ES-I3 (cell line): ENCODE measurements around the gene KRTAP4-3.
"Not testable (repeated sequence)": the region's sequence is repeated elsewhere in the genome, so short reads cannot be mapped to it uniquely, and the experiment has no call there.

Experiments
- H3K36me3 ChIP-seq: 2 replicates; pipeline ENCODE4 v1.6.1; 2013; ENCODE audit warnings: mild to moderate bottlenecking, low read length, control low read depth, moderate library complexity; ENCODE audit not compliant: insufficient read depth
- H3K4me1 ChIP-seq: 2 replicates; pipeline ENCODE4 v1.6.1; 2013; ENCODE audit warnings: mild to moderate bottlenecking, control low read depth, low read length; ENCODE audit not compliant: insufficient read depth
- H3K9ac ChIP-seq: 2 replicates; pipeline ENCODE4 v1.6.1; 2013; ENCODE audit warnings: low read depth, mild to moderate bottlenecking, low read length, moderate library complexity
- H3K9me3 ChIP-seq: 2 replicates; pipeline ENCODE4 v1.6.1; 2013; ENCODE audit warnings: mild to moderate bottlenecking, low read length, moderate library complexity; ENCODE audit not compliant: control insufficient read depth, insufficient read depth

The KRTAP4-3 gene

DNA sequence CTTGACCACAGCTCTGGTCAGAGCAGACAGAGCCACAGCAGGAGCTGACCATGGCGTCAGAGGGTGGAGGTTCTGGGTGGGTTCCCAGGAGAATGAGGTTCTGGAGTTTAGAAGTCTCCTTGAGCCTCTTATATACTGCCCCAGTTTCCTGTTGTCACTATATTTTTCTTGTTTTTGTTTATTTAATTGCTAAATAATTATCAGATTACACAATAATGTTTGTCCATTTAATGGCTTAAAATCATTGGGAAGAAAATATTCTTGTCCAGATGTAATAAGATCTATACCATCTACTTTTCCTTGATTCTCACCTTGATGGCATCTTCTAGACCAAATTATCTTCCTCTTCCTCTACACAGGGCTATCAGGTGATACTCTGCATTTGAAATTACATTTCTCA, at the start of gene KRTAP4-3:
TSS of gene KRTAP4-3 (minus strand) at position 101 of the 400 bp plus-strand sequence. CDS start at position 52, 49 bp downstream.
- Histone ChIP-seq H3K4me1 (no peaks in the 10 kb centered on the region), H3K9ac (no peak within 1 kb of the TSS), H3K36me3 (no peaks in the 10 kb centered on the region), H3K9me3 (no peaks in the 10 kb centered on the region)

DNA sequence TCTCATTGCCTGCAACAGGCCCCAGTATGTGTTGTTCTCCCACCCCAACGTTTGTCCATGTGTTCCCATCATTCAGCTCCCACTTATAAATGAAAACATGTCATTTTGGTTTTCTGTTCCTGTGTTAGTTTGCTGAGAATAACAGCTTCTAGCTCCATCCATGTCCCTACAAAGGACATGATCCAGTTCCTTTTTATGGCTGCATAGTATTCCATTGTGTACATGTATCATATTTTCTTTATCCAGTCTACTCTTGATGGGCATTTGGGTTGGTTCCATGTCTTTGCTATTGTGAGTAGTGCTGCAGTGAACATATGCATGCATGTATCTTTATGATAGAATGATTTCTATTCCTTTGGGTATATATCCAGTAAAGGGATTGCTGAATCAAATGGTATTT, 47.7 kb upstream of the KRTAP4-3 start:
- H3K36me3 ChIP-seq = no peaks in the 10 kb centered on the region
- no peaks in the 10 kb centered on the region for H3K9me3 ChIP-seq
- no peaks in the 10 kb centered on the region for H3K4me1 ChIP-seq
- H3K9ac ChIP-seq = no peak overlapping the region

DNA sequence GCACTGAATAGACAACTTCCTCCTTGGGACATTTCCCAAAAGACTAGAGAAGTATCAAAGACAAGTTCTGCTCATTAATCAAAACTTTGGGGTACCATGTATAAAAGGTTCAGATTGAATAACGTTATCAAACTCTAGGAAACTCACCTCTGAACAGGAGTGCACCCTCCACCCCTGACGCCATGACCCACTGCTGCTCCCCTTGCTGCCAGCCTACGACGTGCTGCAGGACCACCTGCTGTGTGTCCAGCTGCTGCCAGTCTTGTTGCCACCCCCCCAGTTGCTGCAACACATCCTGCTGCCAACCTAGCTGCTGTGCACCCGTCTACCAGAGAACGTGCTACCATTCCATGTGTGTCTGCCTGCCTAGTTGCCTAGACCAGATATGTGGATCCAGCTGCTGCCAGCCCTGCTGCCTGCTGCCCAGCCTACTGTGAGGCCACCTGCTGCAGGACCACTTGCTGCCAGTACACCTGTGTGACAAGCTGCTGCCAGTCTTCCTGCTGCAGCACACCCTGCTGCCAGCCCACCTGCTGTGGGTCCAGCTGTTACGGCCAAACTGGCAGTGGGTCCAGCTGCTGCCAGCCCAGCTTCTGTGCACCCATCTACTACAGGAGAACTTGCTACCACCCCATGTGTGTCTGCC, 44.6 kb upstream of the KRTAP4-3 start:
- Histone ChIP-seq H3K36me3 (no peaks in the 10 kb centered on the region), H3K4me1 (no peaks in the 10 kb centered on the region), H3K9me3 (no peaks in the 10 kb centered on the region), H3K9ac (no peak overlapping the region)

DNA sequence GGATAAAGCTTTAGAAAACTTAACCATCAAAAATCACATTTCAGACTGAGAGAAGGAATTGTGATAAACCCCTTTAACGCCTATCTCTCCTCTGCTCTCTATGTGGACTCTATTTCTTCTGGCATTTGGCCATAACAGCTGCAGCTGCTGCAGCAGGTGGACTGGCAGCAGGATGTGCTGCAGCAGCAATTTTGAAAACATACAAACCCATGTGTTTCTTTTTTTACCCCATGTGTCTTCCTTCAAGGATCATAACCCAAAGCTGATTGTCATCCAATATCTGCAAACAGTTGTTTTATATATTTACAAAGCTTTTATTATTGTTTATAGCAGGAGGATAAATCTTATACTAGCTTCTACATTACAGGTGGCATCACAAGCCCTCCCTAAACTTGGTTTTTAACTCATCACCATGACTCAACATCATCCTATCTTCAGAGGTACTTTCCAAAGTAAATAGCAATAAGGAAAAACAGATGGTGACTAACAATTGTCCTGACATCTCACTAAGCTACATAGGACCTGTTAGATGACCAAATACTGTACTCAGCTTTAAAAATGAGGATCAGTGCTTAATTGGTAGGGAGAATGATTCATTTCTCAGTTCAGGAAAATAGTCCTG, 43.9 kb upstream of the KRTAP4-3 start:
- H3K4me1 ChIP-seq = no peaks in the 10 kb centered on the region
- no peak overlapping the region for H3K9ac ChIP-seq
- H3K36me3 ChIP-seq = no peaks in the 10 kb centered on the region
- no peaks in the 10 kb centered on the region for H3K9me3 ChIP-seq

DNA sequence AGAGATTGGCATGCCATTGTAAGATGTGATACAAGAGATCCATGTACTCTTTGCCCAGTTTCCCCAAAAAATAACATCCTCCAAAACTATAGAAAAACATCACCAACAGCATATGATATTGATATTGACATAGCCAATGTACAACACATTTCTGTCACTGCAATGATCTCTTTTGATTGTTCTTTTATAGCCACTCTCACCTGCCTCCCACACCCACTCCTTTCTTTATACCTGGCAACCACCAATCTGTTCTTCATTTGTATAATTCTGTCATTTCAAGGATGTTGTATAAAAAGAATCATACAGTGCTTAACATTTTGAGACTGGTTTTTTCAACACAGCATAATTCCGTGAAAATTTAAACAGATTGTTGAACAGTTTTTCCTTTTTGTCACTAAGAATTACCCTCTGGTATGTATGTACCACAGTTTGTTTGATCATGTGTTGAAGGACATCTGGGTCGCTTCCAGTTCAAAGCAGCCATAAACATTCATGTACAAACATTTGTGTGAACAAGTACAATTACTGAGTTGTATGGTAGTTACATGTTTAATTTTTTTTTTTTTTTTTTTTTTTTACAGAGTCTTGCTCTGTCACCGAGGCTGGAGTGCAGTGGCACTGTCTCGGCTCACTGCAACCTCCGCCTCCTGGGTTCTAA, 31.5 kb upstream of the KRTAP4-3 start:
- H3K4me1 ChIP-seq = no peaks in the 10 kb centered on the region
- H3K9ac ChIP-seq = no peak overlapping the region
- H3K36me3 ChIP-seq = no peaks in the 10 kb centered on the region
- no peaks in the 10 kb centered on the region for H3K9me3 ChIP-seq

DNA sequence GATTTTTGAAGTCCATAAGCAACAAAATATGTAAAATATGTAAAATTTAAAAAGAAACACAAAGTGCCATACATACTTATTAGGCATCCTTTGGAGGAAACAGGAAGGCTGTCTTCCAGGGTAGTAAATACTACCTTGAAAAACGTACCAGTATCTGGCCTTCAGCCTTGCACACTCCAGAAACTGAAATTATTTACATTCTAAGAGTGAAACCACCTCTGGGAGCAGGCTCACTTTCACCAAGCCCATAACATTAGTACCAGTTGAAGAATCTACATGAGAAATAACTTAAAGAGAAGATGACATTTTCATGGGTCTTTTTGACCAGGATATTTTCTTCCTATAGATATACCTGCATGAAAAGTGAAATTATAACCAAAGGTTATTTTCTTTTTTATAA, 28.0 kb upstream of the KRTAP4-3 start:
- Histone ChIP-seq H3K4me1 (no peaks in the 10 kb centered on the region), H3K9ac (no peak overlapping the region), H3K9me3 (no peaks in the 10 kb centered on the region), H3K36me3 (no peaks in the 10 kb centered on the region)

DNA sequence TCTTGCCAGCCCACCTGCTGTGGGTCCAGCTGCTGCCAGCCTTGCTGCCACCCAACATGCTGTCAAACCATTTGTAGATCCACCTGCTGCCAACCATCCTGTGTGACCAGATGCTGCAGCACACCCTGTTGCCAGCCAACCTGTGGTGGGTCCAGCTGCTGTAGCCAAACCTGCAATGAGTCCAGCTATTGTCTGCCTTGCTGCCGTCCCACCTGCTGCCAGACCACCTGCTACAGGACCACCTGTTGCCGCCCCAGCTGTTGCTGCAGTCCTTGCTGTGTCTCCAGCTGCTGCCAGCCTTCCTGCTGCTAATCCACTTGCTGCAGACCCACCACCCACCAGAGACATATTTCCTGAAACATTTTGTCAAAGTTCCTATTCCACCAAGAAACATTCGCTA, 22.3 kb upstream of the KRTAP4-3 start:
- Histone ChIP-seq H3K9me3 (no peaks in the 10 kb centered on the region), H3K4me1 (no peaks in the 10 kb centered on the region), H3K36me3 (no peaks in the 10 kb centered on the region), H3K9ac (no peak overlapping the region)

DNA sequence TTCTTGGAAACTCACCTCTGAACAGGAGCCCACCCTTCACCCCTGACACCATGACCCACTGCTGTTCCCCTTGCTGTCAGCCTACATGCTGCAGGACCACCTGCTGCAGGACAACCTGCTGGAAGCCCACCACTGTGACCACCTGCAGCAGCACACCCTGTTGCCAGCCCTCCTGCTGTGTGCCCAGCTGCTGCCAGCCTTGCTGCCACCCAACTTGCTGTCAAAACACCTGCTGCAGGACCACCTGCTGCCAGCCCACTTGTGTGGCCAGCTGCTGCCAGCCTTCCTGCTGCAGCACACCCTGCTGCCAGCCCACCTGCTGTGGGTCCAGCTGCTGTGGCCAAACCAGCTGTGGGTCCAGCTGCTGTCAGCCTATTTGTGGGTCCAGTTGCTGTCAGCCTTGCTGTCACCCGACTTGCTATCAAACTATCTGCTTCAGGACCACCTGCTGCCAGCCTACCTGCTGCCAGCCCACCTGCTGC, 21.9 kb upstream of the KRTAP4-3 start, which contains the start of gene KRTAP9-1:
TSS of gene KRTAP9-1 (plus strand) at position 51 of the 482 bp plus-strand sequence. CDS start at position 51, 0 bp downstream.
- H3K4me1 ChIP-seq, H3K9ac ChIP-seq, H3K9me3 ChIP-seq, H3K36me3 ChIP-seq: not testable (repeated sequence)

DNA sequence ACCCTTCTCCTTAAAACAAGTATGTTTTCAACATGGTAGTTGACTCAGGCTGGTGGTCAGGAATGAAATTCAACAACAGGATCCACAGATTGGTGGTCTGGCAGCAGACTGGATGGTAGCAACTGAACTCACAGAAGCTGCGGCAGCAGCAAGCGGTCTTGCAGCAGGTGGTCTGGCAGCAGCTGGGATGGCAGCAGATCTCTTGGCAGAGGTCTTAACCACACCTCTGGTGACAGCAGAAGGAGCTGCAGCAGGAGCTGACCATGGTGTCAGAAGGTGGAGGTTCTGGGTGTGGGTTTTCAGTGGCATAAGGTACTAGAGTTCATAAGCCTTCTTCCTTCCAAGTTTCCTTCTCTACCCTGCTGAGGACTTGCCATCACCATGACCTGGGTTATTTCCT, 18.9 kb upstream of the KRTAP4-3 start:
- Histone ChIP-seq H3K9me3 (no peaks in the 10 kb centered on the region), H3K36me3 (no peaks in the 10 kb centered on the region), H3K9ac (no peak overlapping the region), H3K4me1 (no peaks in the 10 kb centered on the region)

DNA sequence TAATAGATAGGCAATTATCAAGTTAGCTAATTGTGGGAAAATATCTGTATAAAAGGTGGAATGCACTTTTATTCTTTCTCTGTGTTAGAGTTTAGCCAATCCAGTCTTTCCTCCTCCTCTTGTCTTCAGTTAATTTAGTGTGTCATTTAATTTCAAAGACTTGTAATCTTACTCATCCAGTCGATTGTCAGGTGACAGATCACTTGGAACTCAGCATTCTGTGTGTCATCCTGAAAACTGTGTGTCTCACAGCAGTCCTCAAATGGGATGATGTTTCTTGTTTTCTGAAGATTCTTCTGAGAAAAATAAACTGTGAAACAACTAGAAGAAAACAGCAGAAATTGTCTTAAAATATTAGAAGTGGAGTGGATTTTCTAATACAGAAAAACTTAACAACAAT, 17.0 kb upstream of the KRTAP4-3 start:
- H3K36me3 ChIP-seq = no peaks in the 10 kb centered on the region
- H3K9me3 ChIP-seq = no peaks in the 10 kb centered on the region
- no peaks in the 10 kb centered on the region for H3K4me1 ChIP-seq
- H3K9ac ChIP-seq = no peak overlapping the region

DNA sequence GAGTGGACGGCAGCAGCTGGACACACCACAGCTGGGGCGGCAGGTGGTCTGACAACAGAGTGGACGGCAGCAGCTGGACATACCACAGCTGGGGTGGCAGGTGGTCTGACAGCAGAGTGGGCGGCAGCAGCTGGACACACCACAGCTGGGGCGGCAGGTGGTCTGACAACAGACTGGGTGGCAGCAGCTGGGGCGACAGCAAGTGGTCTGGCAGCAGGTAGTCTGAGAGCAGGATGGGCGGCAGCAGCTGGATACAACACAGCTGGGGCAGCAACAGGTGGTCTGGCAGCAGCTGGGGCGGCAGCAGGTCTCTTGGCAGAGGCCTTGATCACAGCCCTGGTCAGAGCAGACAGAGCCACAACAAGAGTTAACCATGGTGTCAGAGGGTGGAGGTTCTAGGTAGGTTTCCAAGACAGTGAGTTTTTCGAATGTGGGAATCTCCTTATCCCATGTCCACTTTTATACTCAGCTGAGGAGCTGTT, 16.5 kb upstream of the KRTAP4-3 start, which contains the start of gene KRTAP4-1:
TSS of gene KRTAP4-1 (minus strand) at position 432 of the 482 bp plus-strand sequence. CDS start at position 375, 57 bp downstream.
- H3K9ac ChIP-seq = no peak within 1 kb of the TSS
- no peaks in the 10 kb centered on the region for H3K36me3 ChIP-seq
- H3K9me3 ChIP-seq = no peaks in the 10 kb centered on the region
- H3K4me1 ChIP-seq = no peaks in the 10 kb centered on the region

DNA sequence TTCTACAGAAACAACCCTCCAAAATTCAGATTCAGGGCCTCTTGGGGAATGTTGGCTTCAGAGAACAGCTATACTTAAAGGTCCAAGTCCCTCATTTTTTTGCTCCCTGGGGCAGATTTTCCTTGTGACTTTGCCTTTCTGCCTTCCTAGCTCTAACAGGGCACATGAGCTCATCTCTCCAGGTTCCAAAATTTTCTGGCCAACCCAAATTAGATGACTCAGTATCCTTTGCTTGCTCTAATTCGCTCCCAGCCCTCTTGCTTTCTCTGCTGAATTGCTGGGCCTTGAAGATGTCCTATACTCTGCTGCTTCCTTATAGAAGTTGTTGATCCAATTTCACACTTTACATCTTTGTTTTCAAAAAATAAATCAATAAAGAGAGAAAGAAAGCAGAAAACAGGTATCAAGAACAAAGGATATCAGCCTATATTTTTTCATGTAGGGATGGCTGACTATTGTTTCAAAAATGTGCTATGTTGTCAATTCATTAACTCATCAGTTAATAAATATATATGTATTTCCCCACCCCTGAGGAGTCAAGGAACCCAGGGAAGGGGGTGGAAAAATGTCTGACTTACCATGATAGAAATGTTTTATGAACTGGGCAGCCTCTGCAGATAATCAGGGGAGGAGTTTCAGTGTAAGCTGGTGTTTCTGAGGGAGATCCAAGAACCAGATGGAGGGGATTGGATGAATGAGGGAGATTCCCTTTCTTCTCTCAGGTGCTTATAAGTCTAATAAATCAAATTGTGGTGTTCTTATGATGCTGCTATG, 11.0 kb upstream of the KRTAP4-3 start:
- Histone ChIP-seq H3K9ac (no peak overlapping the region), H3K9me3 (no peaks in the 10 kb centered on the region)

DNA sequence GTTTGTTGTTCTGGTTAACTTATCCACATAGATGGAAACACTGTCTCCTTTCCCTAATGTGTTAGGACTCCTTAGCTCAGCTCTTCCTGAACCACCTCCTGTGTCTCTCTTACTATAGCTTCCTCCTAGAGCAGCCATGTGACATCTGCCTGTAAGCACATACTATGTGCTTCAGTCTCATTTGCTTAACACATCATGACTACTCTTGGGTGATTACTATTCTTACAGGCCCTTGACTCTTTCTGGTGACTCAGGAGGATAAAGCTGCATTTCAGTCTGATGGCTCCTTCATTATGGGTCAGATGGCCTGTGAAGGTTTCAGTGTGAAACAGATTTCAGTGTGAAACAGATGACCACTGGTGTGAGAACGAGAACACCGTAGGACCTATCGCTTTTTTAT, 10.3 kb upstream of the KRTAP4-3 start:
- H3K4me1 ChIP-seq = no peaks in the 10 kb centered on the region
- no peaks in the 10 kb centered on the region for H3K36me3 ChIP-seq
- H3K9ac ChIP-seq = no peak overlapping the region
- H3K9me3 ChIP-seq = no peaks in the 10 kb centered on the region

More for the DNA sequence above, 11.0 kb upstream of the KRTAP4-3 start:
- no peaks in the 10 kb centered on the region for H3K36me3 ChIP-seq
- no peaks in the 10 kb centered on the region for H3K4me1 ChIP-seq

DNA sequence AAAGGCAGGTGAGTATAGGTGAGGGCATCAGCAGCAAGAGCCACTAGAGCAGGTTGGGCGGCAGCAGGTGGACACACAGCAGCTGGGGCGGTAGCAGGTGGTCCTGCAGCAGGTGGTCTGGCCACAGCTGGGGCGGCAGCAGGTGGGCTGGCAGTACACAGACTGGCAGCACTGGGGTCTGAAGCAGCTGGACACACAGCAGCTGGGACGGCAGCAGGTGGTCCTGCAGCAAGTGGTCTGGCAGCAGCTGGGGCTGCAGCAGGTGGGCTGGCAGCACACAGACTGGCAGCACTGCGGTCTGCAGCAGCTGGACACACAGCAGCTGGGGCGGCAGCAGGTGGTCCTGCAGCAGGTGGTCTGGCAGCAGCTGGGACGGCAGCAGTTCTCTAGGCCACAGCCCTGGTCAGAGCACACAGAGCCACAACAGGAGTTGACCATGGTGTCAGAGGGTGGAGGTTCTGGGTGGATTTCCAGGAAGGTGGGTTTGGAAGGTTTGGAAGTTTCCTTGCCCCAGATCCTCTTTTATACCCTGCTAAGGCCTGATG, 9.8 kb upstream of the KRTAP4-3 start, which contains the start of gene KRTAP4-2:
TSS of gene KRTAP4-2 (minus strand) at position 495 of the 545 bp plus-strand sequence. CDS start at position 438, 57 bp downstream.
- no peak within 1 kb of the TSS for H3K9ac ChIP-seq
- H3K36me3 ChIP-seq = no peaks in the 10 kb centered on the region
- no peaks in the 10 kb centered on the region for H3K4me1 ChIP-seq
- H3K9me3 ChIP-seq = no peaks in the 10 kb centered on the region
